ENCODE measurements around the gene NAA38. TPM values are rescaled to one million over a fixed set of nuclear protein-coding genes. Genes with fewer than 3 reads are reported as not detected.
"Not testable (repeated sequence)": the region's sequence is repeated elsewhere in the genome, so short reads cannot be mapped to it uniquely, and the experiment has no call there.

Gene NAA38
- total and polyA plus RNA-seq, 5 donors from 2014 or later: 23.6 to 192 (median 130) TPM

DNA sequence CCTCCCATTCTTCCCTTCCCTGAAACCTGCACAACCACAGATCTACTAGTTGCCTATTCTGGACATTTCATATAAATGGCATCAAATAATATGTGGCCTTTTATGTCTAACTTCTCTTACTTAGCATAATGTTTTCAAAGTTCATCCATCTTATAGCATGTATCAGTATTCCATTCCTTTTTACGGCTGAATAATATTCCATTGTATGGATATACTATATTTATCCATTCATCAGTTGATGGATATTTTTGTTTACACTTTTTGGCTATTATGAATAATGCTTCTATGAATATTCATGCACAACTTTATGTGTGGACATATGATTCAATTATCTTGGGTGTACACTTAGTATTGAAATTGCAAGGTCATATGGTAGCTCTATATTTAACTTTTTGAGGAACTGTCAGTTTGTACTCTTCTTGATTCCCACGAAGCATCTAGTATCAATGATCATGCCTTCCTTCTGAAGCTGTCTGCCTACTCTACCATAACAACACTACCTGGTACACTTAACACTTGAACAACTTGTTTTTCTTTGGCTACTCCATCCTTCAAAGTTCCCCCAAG, 18.5 kb upstream of the NAA38 start:
- peaks cover 7% of the 10 kb centered on the region for H3K36me3 Mint-ChIP-seq
- peak overlapping the region in 2 of 3 donors; percentile 7 to 53 for H3K27ac Mint-ChIP-seq
- ATAC-seq (ENCODE audit: low read depth in 2 of 2) (no peak), DNase-seq (no peak)
- Histone ChIP-seq H3K27ac (ENCODE audit: insufficient read depth, low read length, poor library complexity, severe bottlenecking) (no peak overlapping the region), H3K4me1 (ENCODE audit: control insufficient read depth, insufficient read depth, low read length, poor library complexity, severe bottlenecking) (peaks cover 9% of the 10 kb centered on the region), H3K36me3 (ENCODE audit: control insufficient read depth, insufficient read depth, low read length) (peaks cover 20% of the 10 kb centered on the region), H3K27me3 (ENCODE audit: control insufficient read depth, insufficient read depth, low read length) (no peaks in the 10 kb centered on the region), H3K9me3 (ENCODE audit: control insufficient read depth in 2 of 2, low read length in 2 of 2) (no peaks in the 10 kb centered on the region), H3K4me3 (ENCODE audit: low read depth, low read length) (no peak overlapping the region)
- H3K4me1 Mint-ChIP-seq: peaks cover 13 to 27% (median 19%) of the 10 kb centered on the region in 4 donors
- peak overlapping the region in 1 of 4 donors; percentile 86 for H3K4me3 Mint-ChIP-seq
- no peaks in the 10 kb centered on the region for H3K9me3 Mint-ChIP-seq
- no peaks in the 10 kb centered on the region for H3K27me3 Mint-ChIP-seq

DNA sequence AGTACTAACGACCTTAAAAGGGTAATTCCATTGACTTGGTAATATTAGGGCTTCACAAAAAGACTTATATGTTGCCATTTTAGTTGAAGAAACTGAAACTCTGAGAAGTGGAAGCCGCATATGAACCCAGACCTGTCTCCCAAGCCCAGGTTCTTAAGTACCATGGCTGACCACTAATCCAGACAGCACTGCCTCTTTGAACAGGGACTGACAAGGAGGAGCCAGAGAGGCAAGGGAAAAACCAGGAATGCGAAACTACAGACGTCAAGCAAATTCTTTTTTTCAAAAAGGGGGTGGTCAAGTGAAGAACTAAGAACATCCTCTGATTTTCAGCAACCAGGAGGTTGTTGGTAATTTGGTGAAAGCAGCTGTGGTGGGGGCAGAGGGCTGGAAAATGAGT, 15.7 kb upstream of the NAA38 start:
- Histone ChIP-seq H3K27ac (ENCODE audit: insufficient read depth, low read length, poor library complexity, severe bottlenecking) (no peak overlapping the region), H3K9me3 (ENCODE audit: control insufficient read depth in 2 of 2, low read length in 2 of 2) (no peaks in the 10 kb centered on the region), H3K4me3 (ENCODE audit: low read depth, low read length) (no peak overlapping the region), H3K27me3 (ENCODE audit: control insufficient read depth, insufficient read depth, low read length) (no peaks in the 10 kb centered on the region), H3K36me3 (ENCODE audit: control insufficient read depth, insufficient read depth, low read length) (peaks cover 6% of the 10 kb centered on the region), H3K4me1 (ENCODE audit: control insufficient read depth, insufficient read depth, low read length, poor library complexity, severe bottlenecking) (peaks cover 9% of the 10 kb centered on the region)
- DNase-seq (no peak), ATAC-seq (ENCODE audit: low read depth in 2 of 2) (no peak)
- H3K4me3 Mint-ChIP-seq: no peak overlapping the region
- peaks cover 7% of the 10 kb centered on the region for H3K36me3 Mint-ChIP-seq
- H3K9me3 Mint-ChIP-seq: no peaks in the 10 kb centered on the region
- H3K27me3 Mint-ChIP-seq: no peaks in the 10 kb centered on the region
- peaks cover 18 to 34% (median 27%) of the 10 kb centered on the region in 4 donors for H3K4me1 Mint-ChIP-seq
- H3K27ac Mint-ChIP-seq: peak overlapping the region in 1 of 3 donors; percentile 40

- peaks cover 14 to 37% (median 18%) of the 10 kb centered on the region in 4 donors for H3K4me1 Mint-ChIP-seq
- no peaks in the 10 kb centered on the region for H3K9me3 Mint-ChIP-seq
- peak overlapping the region; percentile 36 to 74 (median 56) for H3K4me3 Mint-ChIP-seq
- Histone ChIP-seq H3K27me3 (ENCODE audit: control insufficient read depth, insufficient read depth, low read length) (no peaks in the 10 kb centered on the region), H3K4me3 (ENCODE audit: low read depth, low read length) (peak overlapping the region; percentile 17), H3K27ac (ENCODE audit: insufficient read depth, low read length, poor library complexity, severe bottlenecking) (no peak overlapping the region), H3K36me3 (ENCODE audit: control insufficient read depth, insufficient read depth, low read length) (no peaks in the 10 kb centered on the region), H3K9me3 (ENCODE audit: control insufficient read depth in 2 of 2, low read length in 2 of 2) (no peaks in the 10 kb centered on the region), H3K4me1 (ENCODE audit: control insufficient read depth, insufficient read depth, low read length, poor library complexity, severe bottlenecking) (peaks cover 16% of the 10 kb centered on the region)
- H3K27ac Mint-ChIP-seq: peak overlapping the region; percentile 45 to 85 (median 81)
- no peaks in the 10 kb centered on the region for H3K27me3 Mint-ChIP-seq
- peaks cover 19% of the 10 kb centered on the region for H3K36me3 Mint-ChIP-seq
- ATAC-seq (ENCODE audit: low read depth in 2 of 2) (peak; percentile 58 to 71), DNase-seq (peak in 1 of 3 donors; percentile 44)
These were observed 10.5 kb upstream of the NAA38 start for GRCh38 chr17:7867881-7868329.

GRCh38 chr17:7864995-7865650, 7.8 kb upstream of the NAA38 start:
- Mint-ChIP-seq H3K4me3 (no peak overlapping the region), H3K27ac (peak overlapping the region in 1 of 3 donors; percentile 42), H3K4me1 (peaks cover 13 to 39% (median 22%) of the 10 kb centered on the region in 4 donors), H3K36me3 (peaks cover 19% of the 10 kb centered on the region), H3K9me3 (no peaks in the 10 kb centered on the region), H3K27me3 (no peaks in the 10 kb centered on the region)
- Histone ChIP-seq H3K27me3 (ENCODE audit: control insufficient read depth, insufficient read depth, low read length) (no peaks in the 10 kb centered on the region), H3K9me3 (ENCODE audit: control insufficient read depth in 2 of 2, low read length in 2 of 2) (no peaks in the 10 kb centered on the region), H3K4me1 (ENCODE audit: control insufficient read depth, insufficient read depth, low read length, poor library complexity, severe bottlenecking) (peaks cover 16% of the 10 kb centered on the region), H3K4me3 (ENCODE audit: low read depth, low read length) (no peak overlapping the region), H3K36me3 (ENCODE audit: control insufficient read depth, insufficient read depth, low read length) (no peaks in the 10 kb centered on the region), H3K27ac (ENCODE audit: insufficient read depth, low read length, poor library complexity, severe bottlenecking) (no peak overlapping the region)
- DNase-seq: no peak
- no peak for ATAC-seq (ENCODE audit: low read depth in 2 of 2)

- H3K27me3 ChIP-seq (ENCODE audit: control insufficient read depth, insufficient read depth, low read length); H3K27me3 Mint-ChIP-seq; DNase-seq; H3K27ac ChIP-seq (ENCODE audit: insufficient read depth, low read length, poor library complexity, severe bottlenecking); H3K27ac Mint-ChIP-seq; H3K4me3 ChIP-seq (ENCODE audit: low read depth, low read length); H3K9me3 ChIP-seq (ENCODE audit: control insufficient read depth in 2 of 2, low read length in 2 of 2); H3K9me3 Mint-ChIP-seq; H3K4me3 Mint-ChIP-seq; ATAC-seq (ENCODE audit: low read depth in 2 of 2); H3K36me3 ChIP-seq (ENCODE audit: control insufficient read depth, insufficient read depth, low read length): not testable (repeated sequence)
- Mint-ChIP-seq H3K36me3 (peaks cover 19% of the 10 kb centered on the region), H3K4me1 (peaks cover 13 to 37% (median 24%) of the 10 kb centered on the region in 4 donors)
- H3K4me1 ChIP-seq (ENCODE audit: control insufficient read depth, insufficient read depth, low read length, poor library complexity, severe bottlenecking): peaks cover 16% of the 10 kb centered on the region
These were observed 7.0 kb upstream of the NAA38 start for GRCh38 chr17:7864384-7864783.

- H3K27me3 ChIP-seq (ENCODE audit: control insufficient read depth, insufficient read depth, low read length): no peaks in the 10 kb centered on the region
- Mint-ChIP-seq H3K27me3 (no peaks in the 10 kb centered on the region), H3K4me3 (peak overlapping the region in 1 of 4 donors; percentile 0), H3K36me3 (peaks cover 17% of the 10 kb centered on the region), H3K27ac (peak overlapping the region in 2 of 3 donors; percentile 48 to 81), H3K9me3 (no peaks in the 10 kb centered on the region), H3K4me1 (peaks cover 8 to 25% (median 14%) of the 10 kb centered on the region in 4 donors)
- DNase-seq (peak; percentile 33 to 43 (median 41)), ATAC-seq (ENCODE audit: low read depth in 2 of 2) (no peak)
- H3K4me3 ChIP-seq (ENCODE audit: low read depth, low read length): no peak overlapping the region
- H3K4me1 ChIP-seq (ENCODE audit: control insufficient read depth, insufficient read depth, low read length, poor library complexity, severe bottlenecking): peaks cover 16% of the 10 kb centered on the region
- H3K27ac ChIP-seq (ENCODE audit: insufficient read depth, low read length, poor library complexity, severe bottlenecking): no peak overlapping the region
- no peaks in the 10 kb centered on the region for H3K9me3 ChIP-seq (ENCODE audit: control insufficient read depth in 2 of 2, low read length in 2 of 2)
- no peaks in the 10 kb centered on the region for H3K36me3 ChIP-seq (ENCODE audit: control insufficient read depth, insufficient read depth, low read length)
These were observed 5.5 kb upstream of the NAA38 start for GRCh38 chr17:7862692-7863437.

DNA sequence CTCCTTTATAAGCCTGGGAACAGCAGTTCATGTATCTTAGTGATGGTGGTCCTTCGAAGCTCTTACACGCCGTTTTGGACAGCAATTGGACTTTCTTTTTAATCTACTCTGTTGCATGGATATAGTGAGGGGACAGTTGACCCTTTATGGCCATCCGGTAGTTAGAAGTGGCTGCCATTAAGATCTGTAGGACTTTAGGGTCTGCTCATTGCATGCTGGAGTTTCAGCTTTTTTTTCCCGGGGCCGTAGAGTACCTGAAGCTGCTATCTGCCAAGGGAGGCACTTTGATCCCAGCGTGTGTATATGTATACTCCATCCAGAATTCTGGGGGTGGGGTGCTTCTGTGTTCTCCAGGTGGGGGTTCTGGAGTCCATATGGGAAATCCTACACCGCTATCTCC, 1.7 kb upstream of the NAA38 start:
- no peaks in the 10 kb centered on the region for H3K27me3 ChIP-seq (ENCODE audit: control insufficient read depth, insufficient read depth, low read length)
- no peaks in the 10 kb centered on the region for H3K27me3 Mint-ChIP-seq
- peak overlapping the region in 1 of 4 donors; percentile 56 for H3K4me3 Mint-ChIP-seq
- no peaks in the 10 kb centered on the region for H3K36me3 ChIP-seq (ENCODE audit: control insufficient read depth, insufficient read depth, low read length)
- ATAC-seq (ENCODE audit: low read depth in 2 of 2) (no peak), DNase-seq (no peak)
- peaks cover 31% of the 10 kb centered on the region for H3K4me1 ChIP-seq (ENCODE audit: control insufficient read depth, insufficient read depth, low read length, poor library complexity, severe bottlenecking)
- H3K4me3 ChIP-seq (ENCODE audit: low read depth, low read length): no peak overlapping the region
- H3K9me3 ChIP-seq (ENCODE audit: control insufficient read depth in 2 of 2, low read length in 2 of 2): no peaks in the 10 kb centered on the region
- no peaks in the 10 kb centered on the region for H3K9me3 Mint-ChIP-seq
- peaks cover 4 to 15% (median 5%) of the 10 kb centered on the region in 4 donors for H3K4me1 Mint-ChIP-seq
- no peaks in the 10 kb centered on the region for H3K36me3 Mint-ChIP-seq
- peak overlapping the region in 2 of 3 donors; percentile 20 to 55 for H3K27ac Mint-ChIP-seq
- no peak overlapping the region for H3K27ac ChIP-seq (ENCODE audit: insufficient read depth, low read length, poor library complexity, severe bottlenecking)

Measured in CD4-positive, CD25-positive, alpha-beta regulatory T cell (primary cell).